SU-DHL-6 (cell line): Measurements from ENCODE around the gene ADGRG4.

Experiments
- H2AFZ ChIP-seq: fragments of 200-600 bp; sonication (generic); 2 replicates; pipeline ENCODE4 v1.6.1; 2014; ENCODE audit warnings: low read depth, mild to moderate bottlenecking, moderate library complexity, mixed read lengths, antibody characterized with exemption, low read length; ENCODE audit not compliant: severe bottlenecking
- H3F3A ChIP-seq: fragments of 200-600 bp; shearing (Covaris generic); 2 replicates; pipeline ENCODE4 v1.6.0; 2016; ENCODE audit warnings: antibody characterized with exemption, mild to moderate bottlenecking; ENCODE audit not compliant: insufficient read depth
- H3K27ac ChIP-seq: fragments of 200-600 bp; sonication (generic); 2 replicates; pipeline ENCODE4 v1.5.1; 2016; ENCODE audit warnings: low read depth, mild to moderate bottlenecking, low read length, moderate library complexity, mixed read lengths
- H3K27me3 ChIP-seq: fragments of 200-600 bp; sonication (generic), shearing (Covaris generic); 2 replicates; pipeline ENCODE4 v1.6.0; 2014; ENCODE audit warnings: mild to moderate bottlenecking, low read length
- H3K36me3 ChIP-seq: fragments of 200-600 bp; sonication (generic); 2 replicates; pipeline ENCODE4 v1.6.1; 2014; ENCODE audit warnings: mild to moderate bottlenecking, low read length, mixed read lengths
- H3K4me2 ChIP-seq: fragments of 300-600, 200-600 bp; shearing (Covaris generic), sonication (generic); 2 replicates; pipeline ENCODE4 v1.6.0; 2014; ENCODE audit warnings: low read length, low read depth, mild to moderate bottlenecking; ENCODE audit not compliant: poor library complexity, severe bottlenecking
- H3K4me3 ChIP-seq: fragments of 200-600 bp; sonication (generic); 2 replicates; pipeline ENCODE4 v1.5.1; 2014; ENCODE audit warnings: antibody characterized with exemption, low read length, mild to moderate bottlenecking, mixed read lengths; ENCODE audit not compliant: insufficient read depth, poor library complexity, severe bottlenecking
- H3K79me2 ChIP-seq: fragments of 200-600 bp; sonication (generic); 2 replicates; pipeline ENCODE4 v1.6.1; 2014; ENCODE audit warnings: mild to moderate bottlenecking, low read length, moderate library complexity; ENCODE audit not compliant: insufficient read depth
- H3K9ac ChIP-seq: fragments of 200-600 bp; sonication (generic); 2 replicates; pipeline ENCODE4 v1.7.0; 2014; ENCODE audit warnings: mild to moderate bottlenecking, low read length
- H3K9me2 ChIP-seq: fragments of 200-600 bp; sonication (generic); replicated peaks from 2 replicates; pipeline ENCODE4 v1.6.1; 2014; ENCODE audit warnings: low read length; ENCODE audit not compliant: insufficient read depth
- H3K9me3 ChIP-seq: fragments of 200-600 bp; sonication (generic); 2 replicates; pipeline ENCODE4 v1.6.1; 2014; ENCODE audit warnings: low read length, mixed read lengths; ENCODE audit not compliant: insufficient read depth
- H4K20me1 ChIP-seq: fragments of 200-600 bp; sonication (generic); 2 replicates; pipeline ENCODE4 v1.6.1; 2014; ENCODE audit warnings: low read depth, mild to moderate bottlenecking, antibody characterized with exemption, low read length, moderate library complexity, mixed read lengths
- EZH2phosphoT487 ChIP-seq: fragments of 200-600 bp; sonication (generic), shearing (Covaris generic); conservative IDR thresholded peaks from 2 replicates; pipeline ENCODE4 v1.6.1; 2018; ENCODE audit warnings: mild to moderate bottlenecking, antibody characterized with exemption, low read length, moderate library complexity, mixed read lengths
- TF ChIP-seq, protein P1 (sequence below): fragments of 200-600 bp; sonication (generic); IDR thresholded peaks from one replicate; pipeline ENCODE4 v1.5.1; 2017; ENCODE audit warnings: antibody characterized with exemption, mild to moderate bottlenecking, low read length, moderate library complexity; ENCODE audit not compliant: insufficient read depth, poor library complexity, severe bottlenecking

Gene ADGRG4

GRCh38 chrX:136336623-136337022 lies 35.9 kb downstream of the ADGRG4 start:
- H3K79me2 ChIP-seq: no peaks in the 10 kb centered on the region
- no peaks in the 10 kb centered on the region for H3F3A ChIP-seq
- H4K20me1 ChIP-seq: no peaks in the 10 kb centered on the region
- no peaks in the 10 kb centered on the region for H3K9me3 ChIP-seq
- no peak overlapping the region for H3K4me3 ChIP-seq
- no peak overlapping the region for H3K27ac ChIP-seq
- no peaks in the 10 kb centered on the region for H3K9me2 ChIP-seq
- no peak for TF ChIP-seq EZH2phosphoT487
- TF ChIP-seq, protein P1, sequence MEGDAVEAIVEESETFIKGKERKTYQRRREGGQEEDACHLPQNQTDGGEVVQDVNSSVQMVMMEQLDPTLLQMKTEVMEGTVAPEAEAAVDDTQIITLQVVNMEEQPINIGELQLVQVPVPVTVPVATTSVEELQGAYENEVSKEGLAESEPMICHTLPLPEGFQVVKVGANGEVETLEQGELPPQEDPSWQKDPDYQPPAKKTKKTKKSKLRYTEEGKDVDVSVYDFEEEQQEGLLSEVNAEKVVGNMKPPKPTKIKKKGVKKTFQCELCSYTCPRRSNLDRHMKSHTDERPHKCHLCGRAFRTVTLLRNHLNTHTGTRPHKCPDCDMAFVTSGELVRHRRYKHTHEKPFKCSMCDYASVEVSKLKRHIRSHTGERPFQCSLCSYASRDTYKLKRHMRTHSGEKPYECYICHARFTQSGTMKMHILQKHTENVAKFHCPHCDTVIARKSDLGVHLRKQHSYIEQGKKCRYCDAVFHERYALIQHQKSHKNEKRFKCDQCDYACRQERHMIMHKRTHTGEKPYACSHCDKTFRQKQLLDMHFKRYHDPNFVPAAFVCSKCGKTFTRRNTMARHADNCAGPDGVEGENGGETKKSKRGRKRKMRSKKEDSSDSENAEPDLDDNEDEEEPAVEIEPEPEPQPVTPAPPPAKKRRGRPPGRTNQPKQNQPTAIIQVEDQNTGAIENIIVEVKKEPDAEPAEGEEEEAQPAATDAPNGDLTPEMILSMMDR: no peak
- no peaks in the 10 kb centered on the region for H3K27me3 ChIP-seq
- no peak overlapping the region for H3K9ac ChIP-seq
- no peaks in the 10 kb centered on the region for H3K36me3 ChIP-seq
- no peak overlapping the region for H2AFZ ChIP-seq
- H3K4me2 ChIP-seq: no peak overlapping the region

DNA sequence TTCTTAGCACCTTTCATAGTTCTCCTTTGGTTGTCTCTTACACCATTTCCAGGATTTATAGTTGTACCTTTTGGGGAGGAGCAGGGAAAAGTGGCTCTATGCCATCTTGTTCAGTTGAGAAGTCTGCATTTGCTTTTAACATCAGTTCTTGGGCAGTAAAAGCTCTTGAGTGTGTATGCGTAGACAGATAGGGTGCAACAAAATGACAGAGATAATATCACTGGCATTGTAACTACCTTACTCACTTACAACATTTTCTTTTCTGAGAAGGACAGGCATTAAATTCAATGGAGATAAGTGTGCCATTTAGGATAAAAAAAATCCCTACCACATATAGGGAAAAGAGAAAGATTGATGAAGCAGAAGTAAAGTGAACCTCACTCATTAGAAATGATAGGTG lies 38.9 kb downstream of the ADGRG4 start:
- H3F3A ChIP-seq: no peaks in the 10 kb centered on the region
- TF ChIP-seq, protein P1: no peak
- TF ChIP-seq EZH2phosphoT487: no peak
- H3K9ac ChIP-seq: no peak overlapping the region
- H2AFZ ChIP-seq: no peak overlapping the region
- H3K4me3 ChIP-seq: no peak overlapping the region
- no peaks in the 10 kb centered on the region for H3K27me3 ChIP-seq
- no peaks in the 10 kb centered on the region for H4K20me1 ChIP-seq
- no peaks in the 10 kb centered on the region for H3K9me3 ChIP-seq
- no peaks in the 10 kb centered on the region for H3K79me2 ChIP-seq
- no peaks in the 10 kb centered on the region for H3K9me2 ChIP-seq
- H3K27ac ChIP-seq: no peak overlapping the region
- H3K4me2 ChIP-seq: no peak overlapping the region
- H3K36me3 ChIP-seq: no peaks in the 10 kb centered on the region

DNA sequence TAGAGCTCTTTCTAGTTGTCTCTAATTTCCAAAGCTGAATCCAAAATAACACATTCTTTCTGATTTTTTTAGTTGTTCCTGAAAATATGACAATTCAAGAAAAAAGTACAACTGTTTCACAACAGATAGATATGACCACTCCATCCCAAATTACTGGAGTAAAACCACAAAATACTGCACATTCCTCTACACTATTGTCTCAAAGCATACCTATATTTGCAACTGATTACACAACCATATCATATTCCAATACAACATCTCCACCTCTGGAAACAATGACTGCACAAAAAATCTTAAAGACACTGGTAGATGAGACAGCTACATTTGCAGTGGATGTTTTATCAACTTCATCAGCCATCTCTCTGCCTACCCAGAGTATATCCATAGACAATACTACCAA lies 43.6 kb downstream of the ADGRG4 start:
- H3K27me3 ChIP-seq: no peaks in the 10 kb centered on the region
- H3K79me2 ChIP-seq: no peaks in the 10 kb centered on the region
- H3K9me2 ChIP-seq: no peaks in the 10 kb centered on the region
- no peaks in the 10 kb centered on the region for H3K36me3 ChIP-seq
- TF ChIP-seq, protein P1: no peak
- no peak for TF ChIP-seq EZH2phosphoT487
- no peak overlapping the region for H3K4me3 ChIP-seq
- H2AFZ ChIP-seq: no peak overlapping the region
- no peaks in the 10 kb centered on the region for H3K9me3 ChIP-seq
- no peaks in the 10 kb centered on the region for H3F3A ChIP-seq
- no peak overlapping the region for H3K4me2 ChIP-seq
- no peak overlapping the region for H3K9ac ChIP-seq
- no peaks in the 10 kb centered on the region for H4K20me1 ChIP-seq
- H3K27ac ChIP-seq: no peak overlapping the region

DNA sequence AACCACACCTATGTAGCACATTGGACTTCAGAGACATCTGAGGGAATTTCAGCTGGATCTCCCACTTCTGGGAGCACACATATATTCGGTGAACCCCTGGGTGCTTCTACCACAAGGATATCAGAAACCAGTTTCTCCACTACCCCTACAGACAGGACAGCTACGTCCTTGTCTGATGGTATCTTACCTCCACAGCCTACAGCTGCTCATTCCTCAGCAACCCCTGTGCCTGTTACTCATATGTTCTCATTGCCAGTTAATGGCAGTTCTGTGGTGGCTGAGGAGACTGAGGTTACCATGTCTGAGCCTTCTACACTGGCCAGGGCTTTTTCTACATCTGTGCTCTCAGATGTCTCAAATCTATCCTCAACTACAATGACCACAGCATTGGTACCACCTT lies 45.7 kb downstream of the ADGRG4 start:
- Histone ChIP-seq H3K36me3 (no peaks in the 10 kb centered on the region), H3K79me2 (no peaks in the 10 kb centered on the region), H3F3A (no peaks in the 10 kb centered on the region), H3K27ac (no peak overlapping the region), H3K4me2 (no peak overlapping the region), H4K20me1 (no peaks in the 10 kb centered on the region), H3K4me3 (no peak overlapping the region), H2AFZ (no peak overlapping the region), H3K9me2 (no peaks in the 10 kb centered on the region), H3K9ac (no peak overlapping the region), H3K27me3 (no peaks in the 10 kb centered on the region), H3K9me3 (no peaks in the 10 kb centered on the region)
- TF ChIP-seq, protein P1: no peak
- TF ChIP-seq EZH2phosphoT487: no peak
